Amygdala (tissue), 56 donors: ENCODE measurements around the gene TNFRSF18.
"Not testable (repeated sequence)": the region's sequence is repeated elsewhere in the genome, so short reads cannot be mapped to it uniquely, and the experiment has no call there.

Experiments used
- DNase-seq, 56 donors: peaks; one replicate each; lab custom pipeline; 2025; lab: John Stamatoyannopoulos, UW

Gene TNFRSF18, protein sequence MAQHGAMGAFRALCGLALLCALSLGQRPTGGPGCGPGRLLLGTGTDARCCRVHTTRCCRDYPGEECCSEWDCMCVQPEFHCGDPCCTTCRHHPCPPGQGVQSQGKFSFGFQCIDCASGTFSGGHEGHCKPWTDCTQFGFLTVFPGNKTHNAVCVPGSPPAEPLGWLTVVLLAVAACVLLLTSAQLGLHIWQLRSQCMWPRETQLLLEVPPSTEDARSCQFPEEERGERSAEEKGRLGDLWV

DNA sequence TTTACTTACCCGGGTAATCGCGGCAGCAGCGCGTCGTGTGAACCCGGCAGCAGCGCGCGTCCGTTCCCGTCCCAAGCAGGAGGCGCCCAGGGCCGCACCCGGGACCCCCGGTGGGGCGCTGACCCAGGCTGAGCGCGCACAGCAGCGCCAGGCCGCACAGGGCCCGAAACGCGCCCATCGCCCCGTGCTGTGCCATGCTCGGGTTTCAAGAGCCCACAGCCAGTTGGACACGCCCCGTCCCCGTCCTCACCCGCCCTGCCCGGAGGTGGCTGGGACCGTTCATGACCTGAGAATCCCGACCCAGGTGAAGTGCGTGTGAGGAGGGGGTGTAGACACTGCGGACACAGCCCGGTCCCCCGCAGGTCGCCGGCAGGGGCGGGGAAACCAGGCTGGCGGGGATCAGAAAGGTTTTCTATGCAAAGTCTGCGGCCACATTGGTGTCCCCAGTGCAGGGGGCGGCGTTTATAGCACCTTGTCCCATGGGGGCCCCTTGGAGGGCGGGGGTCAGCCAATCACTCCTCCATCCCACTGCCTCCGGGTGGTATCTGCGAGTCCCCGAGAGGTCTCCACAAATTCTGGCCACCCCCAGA is at the start of gene TNFRSF18:
TSS of gene TNFRSF18 (minus strand) at position 217 of the 590 bp plus-strand sequence. CDS start at position 196, 21 bp downstream.
- DNase-seq: no peak

DNA sequence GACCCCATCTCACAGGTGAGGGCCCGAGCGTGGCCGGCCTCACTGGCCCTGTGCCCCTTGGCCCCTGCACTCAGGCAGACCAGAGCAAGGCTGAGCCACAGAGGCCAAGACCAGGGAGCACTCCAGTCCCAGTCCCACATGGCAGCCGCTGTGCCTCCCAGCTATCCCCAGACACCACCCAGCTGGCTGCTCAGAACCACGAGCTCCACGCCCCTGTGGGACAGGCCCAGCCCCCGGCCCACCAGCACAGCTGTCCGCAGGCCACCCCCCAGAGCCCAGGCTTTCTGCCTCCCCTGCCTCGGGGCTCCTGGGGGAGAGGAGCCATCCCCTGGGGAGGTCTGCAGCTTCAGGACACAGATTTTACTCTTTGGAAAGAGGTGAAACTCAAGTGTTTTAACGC is 49.2 kb upstream of the TNFRSF18 start:
- DNase-seq: no peak

DNA sequence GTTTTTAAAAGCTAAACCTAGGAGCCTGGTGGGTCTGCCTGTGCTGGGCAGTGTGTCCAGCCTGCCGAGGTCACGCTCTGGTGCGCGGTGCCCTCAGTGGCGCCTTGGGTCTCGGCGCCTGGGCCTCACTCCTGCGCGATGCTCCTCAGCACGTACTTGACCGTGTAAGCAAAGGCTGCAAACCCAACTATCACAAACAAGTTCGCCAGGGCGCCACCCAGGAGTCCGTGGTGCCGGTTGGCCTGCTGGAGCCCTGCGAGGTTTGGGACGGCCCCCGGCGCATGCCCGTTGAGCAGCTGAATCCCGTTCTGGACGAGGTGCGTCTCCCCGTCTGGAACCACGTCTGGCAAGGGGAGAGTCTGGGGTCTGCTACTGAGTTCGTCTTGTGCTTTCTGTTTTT is 48.7 kb upstream of the TNFRSF18 start:
- no peak for DNase-seq

DNA sequence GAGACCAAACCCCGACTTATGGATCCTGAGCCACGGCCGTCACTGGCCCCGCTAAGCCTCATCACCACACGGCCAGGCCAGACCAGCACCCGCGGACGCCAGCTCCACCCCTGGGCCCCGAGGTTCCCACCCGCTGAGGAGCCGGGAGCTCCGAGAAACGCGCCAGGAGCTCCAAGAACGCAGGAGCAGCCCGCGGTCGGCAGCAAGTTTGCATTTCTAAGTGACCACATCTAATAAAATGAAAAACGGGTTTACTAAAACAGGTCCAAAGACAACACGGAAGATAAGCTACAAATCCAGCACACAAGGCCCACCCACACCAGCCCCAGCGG is 48.2 kb upstream of the TNFRSF18 start:
- no peak for DNase-seq

DNA sequence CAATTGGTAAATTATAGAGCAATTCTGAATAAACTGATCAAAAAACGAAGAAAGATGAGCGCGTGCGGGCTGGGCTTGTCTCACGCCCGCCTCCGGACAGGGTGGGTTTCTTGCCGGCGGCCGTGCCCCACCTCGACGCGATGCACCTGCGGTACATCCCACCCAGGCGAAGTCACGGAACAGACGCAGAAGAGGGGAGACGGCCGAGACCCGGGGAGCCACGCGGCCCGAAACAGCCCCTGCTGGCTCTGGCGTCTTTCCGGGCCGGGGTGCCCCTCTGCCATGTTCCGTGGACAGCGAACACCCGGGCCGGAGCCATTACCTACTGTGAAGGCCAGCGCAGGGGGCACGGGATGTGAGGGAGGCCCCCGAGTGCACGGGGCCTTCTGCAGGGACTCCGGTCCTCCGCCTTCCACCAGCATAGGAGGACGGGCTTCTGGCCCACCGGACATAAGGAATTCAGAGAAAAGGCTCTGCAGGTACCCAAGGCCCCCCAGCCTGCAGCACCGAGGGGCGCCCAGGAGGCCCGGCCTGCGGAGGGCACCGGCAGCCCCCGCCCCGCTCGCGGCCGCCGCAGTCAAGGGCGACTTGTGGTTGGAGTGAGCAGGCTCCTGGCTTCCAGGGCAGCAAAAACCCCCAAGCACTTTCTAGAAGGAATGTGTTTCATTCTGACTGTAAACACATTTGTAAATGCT is 47.7 kb upstream of the TNFRSF18 start:
- DNase-seq: no peak

DNA sequence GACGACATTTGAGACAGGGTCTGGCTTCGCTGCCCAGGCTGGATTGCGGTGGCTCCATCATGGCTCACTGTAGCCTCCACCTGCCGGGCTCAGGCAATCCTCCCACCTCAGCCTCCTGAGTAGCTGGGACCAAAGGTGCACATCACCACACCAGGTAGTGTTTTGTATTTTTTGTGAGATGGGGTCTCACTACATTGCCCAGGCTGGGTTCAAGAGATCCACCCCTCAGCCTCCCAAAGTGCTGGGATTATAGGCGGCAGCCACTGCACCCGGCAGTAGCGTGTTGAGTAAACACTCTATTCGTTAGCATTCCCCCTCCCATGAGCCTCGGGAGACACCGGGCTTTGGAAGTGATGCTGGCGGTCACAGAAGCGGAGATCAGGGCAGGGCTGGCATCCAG is 46.9 kb upstream of the TNFRSF18 start:
- DNase-seq: no peak

DNA sequence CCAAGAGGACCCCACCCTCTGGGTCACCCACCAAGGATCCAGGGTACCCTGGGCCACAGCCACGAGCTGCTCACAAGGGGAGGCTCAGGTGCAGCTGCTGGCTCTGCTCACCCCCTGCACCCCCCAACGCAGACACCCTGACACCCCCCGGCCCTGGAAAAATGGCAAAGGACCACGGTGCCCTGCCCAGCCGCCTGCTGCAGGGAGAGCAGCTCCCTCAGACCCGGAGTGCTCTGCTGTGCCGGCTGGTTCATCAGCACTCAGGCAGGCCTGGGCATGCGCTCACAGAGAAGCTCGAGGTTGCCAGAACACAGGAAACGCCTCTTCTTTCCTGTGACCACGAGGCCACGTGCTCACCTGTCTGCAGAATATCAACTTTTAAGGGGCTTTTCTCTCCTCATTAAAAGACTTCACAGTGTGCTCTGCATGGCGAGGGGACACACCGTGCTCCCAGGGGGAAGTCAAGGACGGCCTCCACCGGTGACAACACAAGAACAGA is 44.4 kb upstream of the TNFRSF18 start:
- no peak for DNase-seq

DNA sequence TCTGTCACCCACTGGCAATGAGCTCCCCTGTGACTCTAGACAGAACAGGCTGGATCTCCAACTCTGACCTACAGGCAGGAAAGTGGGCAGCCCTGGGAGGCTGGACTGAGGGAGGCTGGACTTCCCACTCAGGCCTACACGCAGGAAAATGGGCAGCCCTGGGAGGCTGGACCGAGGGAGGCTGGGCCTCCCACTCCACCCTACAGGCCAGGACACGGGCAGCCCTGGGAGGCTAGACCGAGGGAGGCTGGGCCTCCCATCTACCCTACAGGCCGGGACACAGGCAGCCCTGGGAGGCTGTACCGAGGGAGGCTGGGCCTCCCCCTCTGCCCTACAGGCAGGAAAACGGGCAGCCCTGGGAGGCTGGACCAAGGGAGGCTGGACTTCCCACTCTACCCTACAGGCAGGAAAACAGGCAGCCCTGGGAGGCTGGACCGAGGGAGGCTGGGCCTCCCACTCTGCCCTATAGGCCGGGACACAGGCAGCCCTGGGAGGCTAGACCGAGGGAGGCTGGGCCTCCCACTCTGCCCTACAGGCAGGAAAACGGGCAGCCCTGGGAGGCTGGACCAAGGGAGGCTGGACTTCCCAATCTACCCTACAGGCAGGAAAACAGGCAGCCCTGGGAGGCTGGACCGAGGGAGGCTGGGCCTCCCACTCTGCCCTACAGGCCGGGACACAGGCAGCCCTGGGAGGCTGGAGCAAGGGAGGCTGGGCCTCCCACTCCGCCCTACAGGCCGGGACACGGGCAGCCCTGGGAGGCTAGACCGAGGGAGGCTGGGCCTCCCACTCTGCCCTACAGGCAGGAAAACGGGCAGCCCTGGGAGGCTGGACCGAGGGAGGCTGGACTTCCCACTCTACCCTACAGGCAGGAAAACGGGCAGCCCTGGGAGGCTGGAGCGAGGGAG is 41.9 kb upstream of the TNFRSF18 start:
- DNase-seq: not testable (repeated sequence)

DNA sequence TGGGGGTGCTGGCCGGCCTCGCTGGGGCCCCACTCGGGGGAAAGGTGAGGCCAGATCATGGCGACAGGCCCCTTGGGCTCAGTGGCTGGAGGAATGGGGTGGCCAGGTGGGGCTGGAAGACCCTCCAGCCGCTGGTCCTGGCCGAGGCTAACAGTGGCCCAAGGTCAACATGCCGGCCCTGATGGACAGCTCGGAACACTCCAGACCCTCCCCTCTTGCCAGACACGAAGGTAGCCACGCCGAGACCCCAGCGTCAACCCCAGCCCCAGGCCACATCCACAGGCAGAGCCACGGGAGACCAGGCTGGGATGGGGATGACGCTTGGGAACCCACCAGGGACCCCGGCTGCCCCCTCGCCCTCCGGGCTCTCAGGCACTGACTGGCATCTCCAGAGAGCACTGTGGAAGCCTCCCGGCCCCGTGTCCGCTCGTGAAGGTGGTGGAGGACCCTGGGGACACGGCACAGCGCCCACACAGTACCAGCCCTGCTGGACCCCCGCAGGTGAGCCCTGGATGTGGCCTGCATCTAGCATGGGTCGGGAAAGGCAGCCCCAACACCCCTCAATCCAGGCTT is 41.0 kb upstream of the TNFRSF18 start:
- no peak for DNase-seq

DNA sequence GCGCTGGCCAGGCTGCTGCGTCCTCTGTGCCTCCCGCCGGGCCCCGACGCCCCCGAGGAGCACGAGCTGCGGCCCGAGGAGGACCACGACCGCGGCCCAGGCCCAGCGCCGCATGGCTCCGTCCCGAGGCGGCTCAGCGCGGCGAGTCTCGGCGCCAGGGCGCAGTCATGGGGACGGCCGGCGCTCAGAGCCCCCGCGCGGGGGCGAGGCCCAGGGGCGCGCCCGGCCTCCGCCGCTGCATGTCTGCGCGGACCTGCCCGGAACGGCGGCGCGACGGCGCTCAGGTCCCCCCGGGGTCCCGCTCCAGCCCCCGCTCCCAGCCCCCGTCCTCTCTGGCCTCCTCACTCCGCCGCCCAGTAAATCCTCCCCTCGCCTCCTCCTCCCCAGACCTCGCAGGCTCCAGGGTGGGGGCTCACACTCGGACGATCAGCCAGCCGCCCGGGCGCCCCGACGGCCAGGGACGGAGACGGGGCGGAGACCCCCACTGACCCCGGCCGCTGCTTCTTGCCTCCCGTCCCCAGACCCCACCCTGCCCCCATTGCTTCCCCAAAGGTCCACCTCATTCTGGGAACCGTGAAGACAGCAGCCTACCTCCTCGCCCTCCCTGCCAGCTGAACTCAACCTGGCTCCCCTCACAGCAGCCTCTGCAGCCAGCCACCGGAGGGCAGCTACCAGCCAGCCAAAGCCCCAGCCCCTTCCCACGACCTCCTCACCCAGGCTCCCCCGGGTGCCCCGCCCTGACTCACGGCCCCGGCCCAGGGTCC is 40.4 kb upstream of the TNFRSF18 start, which contains the start of gene C1QTNF12:
TSS of gene C1QTNF12 (minus strand) at position 146 of the 764 bp plus-strand sequence. CDS start at position 114, 32 bp downstream.
- no peak for DNase-seq

DNA sequence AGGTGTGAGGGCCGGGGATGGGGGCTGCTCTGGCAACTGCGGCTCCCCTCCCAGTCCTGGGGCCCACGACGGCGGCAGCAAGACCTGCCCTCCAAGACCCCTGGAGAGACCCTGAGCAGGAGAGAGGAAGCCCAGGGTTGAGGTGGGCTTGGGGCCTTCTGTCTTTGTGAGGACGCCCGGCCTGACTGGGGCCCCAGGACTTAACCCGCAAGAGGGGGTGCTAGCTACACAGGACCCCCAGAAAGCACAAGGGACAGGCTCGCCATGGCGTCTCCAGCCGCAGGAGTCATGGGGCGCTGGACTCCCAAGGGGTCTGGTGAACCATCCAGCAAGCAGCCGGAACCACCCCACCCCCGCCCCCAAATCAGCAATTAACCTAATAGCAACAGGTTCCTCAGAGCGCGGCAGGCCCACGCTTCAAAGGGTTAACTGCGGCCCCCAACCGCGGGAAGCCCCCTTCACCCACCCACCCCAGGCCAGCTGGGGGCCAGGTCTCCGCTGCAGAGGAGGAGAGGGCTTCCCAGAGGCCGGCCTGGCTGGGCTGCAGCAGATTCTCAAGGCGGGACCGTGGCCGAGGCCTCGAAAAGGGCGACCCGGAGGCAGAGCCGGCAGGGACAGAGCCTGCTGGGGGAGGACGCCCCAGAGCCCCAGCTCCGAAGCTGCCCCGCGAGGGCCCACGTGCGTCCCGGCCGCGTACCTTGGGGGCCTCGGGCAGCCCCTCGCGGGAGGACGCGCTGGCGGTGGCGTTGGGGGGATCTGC is 39.6 kb upstream of the TNFRSF18 start:
- no peak for DNase-seq

DNA sequence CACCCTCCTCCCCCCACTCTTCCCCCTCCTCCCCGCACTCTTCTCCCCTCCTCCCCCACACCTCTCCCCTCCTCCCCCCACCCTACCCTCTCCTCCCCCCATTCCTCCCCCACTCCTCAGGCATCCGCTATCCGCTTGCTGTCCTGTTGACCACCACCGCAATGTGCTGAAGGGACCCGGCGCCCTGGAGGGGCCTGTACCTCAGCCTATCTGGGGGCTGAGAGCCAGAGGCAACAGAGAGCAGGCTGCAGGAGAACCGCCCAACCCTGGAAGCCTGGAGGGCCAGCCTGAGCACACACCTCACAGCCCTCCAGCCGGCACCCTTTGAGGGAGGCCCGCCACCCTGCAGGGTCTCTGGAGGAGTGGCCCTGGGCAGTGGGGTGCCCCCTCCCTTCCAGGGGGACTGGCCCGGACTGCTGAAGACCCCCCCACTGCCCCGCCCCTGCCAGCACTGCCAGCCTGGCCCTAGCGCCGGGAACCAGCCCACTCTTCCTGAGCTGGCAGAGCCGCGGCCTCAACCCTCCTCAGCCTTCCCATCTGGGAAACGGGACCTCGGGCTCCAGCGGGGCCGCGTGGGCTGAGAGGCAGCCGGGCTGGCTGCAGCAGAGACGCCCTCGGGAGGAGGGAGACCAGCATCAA is 38.9 kb upstream of the TNFRSF18 start:
- DNase-seq: no peak

DNA sequence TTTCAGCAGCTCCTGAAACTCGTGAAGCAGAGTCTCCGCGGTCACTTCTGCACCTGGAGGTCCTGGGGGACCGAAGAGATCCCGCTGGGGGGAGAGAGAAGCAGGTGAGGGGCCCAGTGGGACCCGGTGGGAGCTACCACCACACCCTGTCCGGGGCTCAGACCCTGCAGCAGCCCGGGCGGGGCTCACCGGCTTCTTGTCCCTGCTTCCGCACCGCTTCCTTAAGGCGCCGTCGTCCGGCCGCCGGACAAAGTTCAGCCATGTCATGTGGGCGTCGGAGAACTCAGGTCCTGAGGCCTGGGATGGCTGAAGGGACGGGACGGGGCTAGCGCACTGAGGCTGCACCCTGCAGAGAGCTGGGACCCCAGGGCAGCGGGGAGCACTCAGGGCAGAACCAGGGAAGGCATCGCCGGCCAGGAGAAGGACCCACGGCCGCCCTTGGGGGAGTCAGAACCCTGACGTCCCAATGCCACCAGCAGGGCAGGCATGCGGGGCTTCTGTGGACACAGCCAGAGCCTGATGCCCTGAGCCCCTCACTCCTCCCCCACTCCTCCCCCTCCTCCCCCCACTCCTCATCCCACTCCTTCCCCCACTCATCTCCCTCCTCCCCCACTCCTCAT is 37.9 kb upstream of the TNFRSF18 start:
- no peak for DNase-seq

DNA sequence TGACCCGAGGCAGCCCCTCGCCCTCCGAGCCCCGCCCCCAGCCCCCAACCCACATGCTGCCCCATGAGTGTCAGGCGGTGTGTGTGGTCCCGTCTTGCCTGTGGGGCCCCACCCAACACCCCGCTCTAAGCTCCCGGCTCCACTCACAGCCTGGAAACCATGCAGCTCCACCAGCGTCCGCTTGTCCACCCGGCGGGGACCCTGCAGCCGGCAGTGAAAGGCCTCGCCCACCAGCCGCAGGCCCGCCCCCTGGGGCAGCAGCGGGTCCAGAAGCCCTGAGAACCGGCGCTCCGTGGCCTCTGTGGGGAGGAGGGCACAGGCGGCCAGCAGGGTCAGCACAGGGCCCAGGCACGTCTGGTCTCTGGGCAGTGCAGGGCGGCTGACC is 37.4 kb upstream of the TNFRSF18 start:
- no peak for DNase-seq

DNA sequence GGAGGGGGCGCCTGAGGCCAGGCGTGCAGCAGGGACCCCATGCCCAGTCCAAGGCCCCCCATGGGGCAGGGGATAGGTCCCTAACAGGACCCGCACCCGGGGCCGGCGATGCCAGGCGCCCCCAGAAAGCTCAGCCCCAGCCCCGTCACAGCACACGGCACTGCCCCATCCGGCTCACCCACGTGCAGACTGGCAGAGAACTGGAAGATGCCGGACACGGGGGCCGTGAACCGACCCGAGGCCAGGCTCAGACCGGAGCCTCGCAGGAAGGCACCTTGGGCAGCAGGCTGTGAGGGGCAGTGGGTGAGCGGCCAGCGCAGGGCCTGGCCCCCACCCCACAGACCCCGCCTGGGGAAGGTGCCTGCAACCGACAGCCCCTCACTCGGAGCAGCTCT is 36.9 kb upstream of the TNFRSF18 start:
- DNase-seq: no peak

DNA sequence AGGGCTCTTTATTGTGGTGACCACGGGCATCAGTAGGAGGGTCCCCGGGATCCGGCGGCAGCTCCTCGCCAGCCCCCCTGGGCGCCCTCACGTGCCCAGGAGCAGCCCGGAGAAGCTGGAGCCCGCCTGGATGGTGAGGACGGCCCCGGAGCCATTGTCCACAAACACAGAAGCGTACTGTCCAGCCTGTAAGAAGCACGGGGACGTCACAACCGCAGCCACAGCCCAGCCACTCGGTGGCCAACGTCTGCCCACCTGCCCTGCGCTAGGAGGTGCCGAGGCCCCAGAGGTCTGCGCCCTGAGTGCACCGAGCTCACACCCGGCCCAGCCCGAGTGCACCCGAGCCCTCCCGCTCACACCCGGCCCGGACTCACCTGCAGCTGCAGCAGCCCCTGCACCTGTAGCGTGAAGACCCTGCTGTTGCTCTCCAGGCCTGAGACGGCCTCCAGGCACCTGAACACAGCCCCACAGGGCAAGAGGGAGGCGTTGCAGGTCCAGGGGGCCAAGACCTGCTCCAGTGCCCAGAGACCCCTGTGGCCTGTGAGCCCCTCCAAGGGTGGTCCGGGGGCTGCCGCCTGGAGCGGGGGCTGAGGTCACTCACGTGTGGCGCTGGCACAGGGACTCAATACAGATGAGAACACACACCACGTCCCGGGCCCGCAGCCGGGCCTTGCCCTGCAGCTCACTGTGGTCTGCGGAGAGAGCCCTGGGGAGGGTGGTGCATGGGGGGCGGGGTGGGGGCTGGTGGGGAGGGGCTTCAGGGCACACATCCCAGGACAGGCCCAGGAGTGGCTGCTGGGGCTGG is 36.3 kb upstream of the TNFRSF18 start:
- no peak for DNase-seq

DNA sequence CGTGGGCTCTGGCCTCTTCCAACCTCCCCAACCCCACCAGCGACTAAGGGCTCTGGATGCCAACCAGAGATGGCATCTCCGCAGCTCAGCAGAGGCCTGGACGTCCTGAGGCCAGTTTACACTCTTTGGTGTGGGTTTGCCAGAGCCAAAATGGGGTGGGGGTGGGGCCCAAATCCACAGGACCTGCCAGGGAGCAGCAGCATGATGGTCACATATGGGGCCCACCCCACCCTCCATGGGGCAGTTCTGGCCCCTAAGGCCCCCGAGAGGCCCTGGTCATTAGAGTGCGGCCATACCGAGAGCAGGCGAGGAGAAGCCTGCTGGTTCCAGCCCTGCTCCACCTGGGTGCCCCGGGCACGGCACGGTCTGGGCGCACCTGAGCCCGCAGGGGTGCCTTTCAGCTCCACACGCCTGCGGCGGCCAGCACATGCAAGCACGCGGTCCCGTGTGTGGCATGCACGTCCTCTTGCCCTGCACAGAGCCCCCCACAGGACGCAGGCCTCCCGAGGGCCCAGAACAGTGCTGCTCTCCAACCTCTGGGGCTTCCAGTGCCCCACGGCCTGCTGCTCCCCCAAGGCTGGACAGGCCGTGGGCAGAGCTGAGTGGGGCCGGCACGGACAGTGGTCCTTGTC is 35.3 kb upstream of the TNFRSF18 start:
- DNase-seq: no peak
